Activated CD4-positive, CD25-positive, alpha-beta regulatory T cell treated with anti-CD3 and anti-CD28 coated beads, Interleukin-2, amount 50 U/mL, for 24 hours (primary cell): ENCODE measurements around the gene OBSL1.

ENCODE experiments used
- ATAC-seq, 2 donors: fragments of 150-1000 bp; cut with Tn5 transposase; one replicate each; pipeline ENCODE4 v1.10.0; 2021; ENCODE audit warnings: mild to moderate bottlenecking in 1 of 2, moderate library complexity in 1 of 2

OBSL1 gene

GRCh38 chr2:219530048-219530963 is 41.0 kb downstream of the OBSL1 start:
- peak; percentile 88 to 90 for ATAC-seq

GRCh38 chr2:219527472-219527871 is 43.9 kb downstream of the OBSL1 start:
- ATAC-seq, result no peak

DNA sequence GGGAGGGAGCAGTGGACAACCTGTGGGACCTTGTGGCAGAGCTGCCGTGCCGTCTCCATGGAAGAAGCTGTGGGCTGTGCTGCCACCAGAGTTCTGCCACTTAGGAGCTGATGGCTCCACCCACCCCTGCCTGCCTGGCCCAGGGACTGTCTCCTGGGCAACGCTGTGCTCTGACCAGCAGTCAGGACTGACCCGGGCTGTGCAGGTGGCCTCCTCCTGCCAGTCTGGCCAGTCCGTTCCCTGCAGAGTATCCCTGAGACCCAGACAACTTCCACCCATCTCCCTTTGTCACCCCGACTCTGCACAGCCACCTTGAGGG is 44.3 kb downstream of the OBSL1 start:
- ATAC-seq, result no peak

- ATAC-seq, result no peak
These were observed 44.8 kb downstream of the OBSL1 start for GRCh38 chr2:219526320-219527075.

- ATAC-seq, result no peak
These were observed 45.7 kb downstream of the OBSL1 start for GRCh38 chr2:219525533-219526232.

- no peak for ATAC-seq
These were observed 46.5 kb downstream of the OBSL1 start for GRCh38 chr2:219524817-219525216.

DNA sequence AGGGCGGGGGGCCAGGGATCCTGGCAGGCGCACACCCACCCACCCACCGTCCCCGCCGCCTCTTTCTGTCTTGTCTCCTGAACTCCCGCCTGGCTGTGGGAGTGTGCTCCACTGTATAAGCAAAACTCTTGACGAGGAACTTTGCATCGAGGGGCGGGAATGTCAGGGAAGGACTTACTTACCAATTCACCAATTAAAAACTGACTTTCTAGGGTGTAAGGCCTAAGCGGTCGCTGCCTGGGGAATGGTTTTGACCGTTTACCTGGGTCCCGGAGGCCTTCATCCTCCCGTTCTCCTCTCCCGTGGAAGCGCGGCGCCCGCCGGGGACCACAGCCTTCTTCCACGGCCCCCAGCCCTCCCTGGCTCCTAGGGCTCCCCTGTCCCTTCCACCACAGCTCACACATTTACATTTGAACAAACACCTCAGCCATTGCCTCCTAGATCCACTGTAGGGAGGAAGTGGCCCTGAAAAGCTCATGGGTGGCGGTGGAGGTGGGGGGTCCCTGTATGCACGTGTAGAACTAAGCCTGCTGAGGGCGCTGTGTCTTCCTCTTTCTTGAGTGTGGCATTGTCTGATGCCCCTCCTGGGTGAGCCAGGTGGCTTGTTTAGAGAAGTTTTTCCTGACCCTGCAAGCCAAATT is 48.2 kb downstream of the OBSL1 start:
- ATAC-seq, result no peak

DNA sequence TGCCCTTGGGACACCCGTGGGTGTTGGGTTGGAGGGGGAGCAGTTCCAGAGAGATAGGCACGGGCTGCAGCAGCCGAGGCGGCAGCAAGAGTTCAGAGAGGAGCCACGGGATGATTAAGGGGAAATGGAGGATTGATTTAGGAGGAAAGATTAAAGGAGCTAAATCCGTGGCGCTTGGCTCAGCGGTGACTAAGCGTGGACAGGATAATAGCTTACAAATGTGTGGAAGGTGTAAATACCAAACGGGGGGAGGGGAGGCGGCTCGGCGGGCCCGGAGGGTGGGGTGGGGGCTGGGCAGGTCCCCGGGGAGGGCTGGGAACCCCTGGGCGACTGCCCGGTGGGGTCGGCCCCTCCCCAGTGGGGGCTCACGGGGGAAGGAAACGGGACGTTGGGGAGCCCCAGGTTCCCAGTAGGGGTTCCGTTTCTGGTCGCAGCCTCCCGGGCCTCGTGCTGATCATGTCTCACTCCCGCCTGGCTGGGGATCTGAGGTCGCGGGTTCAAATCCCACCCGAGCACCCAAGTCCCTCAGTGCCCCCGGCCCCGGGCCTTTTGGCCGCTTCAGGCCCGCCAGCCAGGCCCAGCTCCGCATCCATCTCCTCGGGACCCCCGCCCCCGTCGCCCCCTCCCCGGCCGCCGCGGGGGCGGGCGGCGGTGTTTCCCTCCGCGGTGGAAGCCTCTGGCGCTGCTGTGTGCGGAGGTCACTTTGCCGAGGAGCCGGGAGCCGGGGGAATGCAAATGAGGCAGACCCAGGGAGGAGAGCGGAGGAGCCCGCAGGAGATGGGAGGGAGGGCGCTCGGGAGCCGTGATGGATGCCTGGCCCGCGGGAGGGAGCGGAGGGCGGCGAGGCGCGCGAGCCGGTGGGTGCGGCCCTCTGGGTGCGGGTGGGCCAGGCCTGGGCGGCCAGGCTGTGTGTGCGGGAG is 49.0 kb downstream of the OBSL1 start:
- ATAC-seq, result no peak

- no peak for ATAC-seq
These were observed 50.1 kb downstream of the OBSL1 start for GRCh38 chr2:219521066-219521880.

GRCh38 chr2:219520079-219520478 is 51.3 kb downstream of the OBSL1 start:
- ATAC-seq, result no peak

DNA sequence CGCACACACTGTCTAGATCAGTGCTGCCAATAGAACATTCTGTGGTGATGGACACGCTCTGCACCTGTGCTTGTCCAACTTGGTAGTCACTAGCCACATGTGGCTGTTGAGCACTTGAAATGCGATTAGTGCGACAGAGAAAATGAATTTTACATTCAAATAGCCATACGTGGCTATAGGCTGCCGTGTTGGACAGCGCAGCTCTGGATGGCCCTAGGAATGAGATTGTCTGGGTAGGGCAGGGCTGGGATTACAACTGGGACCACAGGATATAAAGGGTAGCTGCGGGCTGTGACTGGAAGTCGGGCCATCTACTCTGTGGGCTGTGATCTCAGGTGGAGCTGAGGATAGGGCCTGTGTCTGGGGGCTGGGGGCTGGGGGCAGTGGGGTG is 51.8 kb downstream of the OBSL1 start:
- no peak for ATAC-seq

- no peak for ATAC-seq
These were observed 53.2 kb downstream of the OBSL1 start for GRCh38 chr2:219517954-219518778.

DNA sequence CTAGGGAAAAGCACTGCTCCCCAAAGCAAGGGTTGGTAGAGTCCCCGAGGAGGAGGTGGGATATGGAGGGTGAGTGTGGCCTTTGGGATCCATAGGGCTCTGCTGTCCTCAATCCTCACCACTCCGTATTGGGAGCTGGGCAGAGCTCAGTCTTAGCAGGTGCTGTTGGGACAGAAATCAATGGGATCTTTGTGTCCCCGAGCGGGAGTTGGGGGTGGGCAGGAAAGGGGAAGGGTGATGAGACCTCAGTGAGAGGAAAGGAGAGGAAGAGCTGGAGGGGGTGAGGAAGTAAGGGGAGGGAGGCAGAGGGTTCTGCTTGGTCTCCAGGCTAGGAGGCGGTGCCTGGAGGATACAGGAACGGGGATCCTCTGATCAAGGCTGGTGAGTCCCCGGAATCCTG is 54.5 kb downstream of the OBSL1 start:
- ATAC-seq, result no peak

DNA sequence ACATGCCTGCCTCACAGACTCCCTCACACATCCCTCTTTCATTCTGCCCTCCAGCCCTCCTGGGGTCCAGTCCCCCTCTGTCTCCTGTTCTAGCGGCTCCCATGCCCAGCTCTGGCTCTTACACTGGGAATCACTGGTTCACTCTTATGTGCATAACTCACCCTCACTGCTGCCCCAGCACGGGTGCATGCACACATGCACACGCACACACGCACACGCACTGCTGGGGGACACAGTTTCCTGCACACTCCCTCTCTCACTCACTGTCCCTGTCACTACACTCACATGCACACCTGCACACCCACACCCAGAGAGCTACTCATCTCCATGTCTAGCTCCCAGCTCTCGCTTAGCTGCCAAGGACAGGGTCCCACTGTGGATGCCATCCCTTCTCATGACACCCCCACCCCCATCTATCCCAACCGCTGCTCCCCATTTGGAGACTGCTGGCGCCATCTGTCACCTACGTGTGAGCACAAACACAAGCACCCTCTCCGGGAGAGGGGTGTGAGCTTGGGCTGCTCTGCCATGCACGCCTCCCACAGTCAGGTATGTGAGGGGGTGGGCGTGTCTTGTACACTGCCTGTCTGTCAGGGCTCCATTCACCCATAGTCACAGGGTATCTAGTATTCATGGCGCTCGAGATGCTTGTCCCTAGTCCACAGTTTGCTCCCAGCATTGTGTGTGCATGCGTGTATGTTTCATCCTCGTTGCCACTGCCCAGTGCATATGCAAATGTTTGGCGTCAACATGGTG is 55.3 kb downstream of the OBSL1 start:
- no peak for ATAC-seq

GRCh38 chr2:219514836-219515235 is 56.5 kb downstream of the OBSL1 start:
- ATAC-seq, result no peak

GRCh38 chr2:219514196-219514761 is 57.1 kb downstream of the OBSL1 start, which contains the start of gene ASIC4:
TSS of gene ASIC4 (plus strand) at chr2:219514482. CDS start at chr2:219514725, 243 bp downstream.
- no peak for ATAC-seq

- ATAC-seq, result no peak
These were observed 57.6 kb downstream of the OBSL1 start for GRCh38 chr2:219513787-219514186.

- no peak for ATAC-seq
These were observed 58.7 kb downstream of the OBSL1 start for GRCh38 chr2:219512524-219513216.
